H1 (cell line): ENCODE measurements around the gene CFAP206. TPM values are rescaled to one million over a fixed set of nuclear protein-coding genes. Genes with fewer than 3 reads are reported as not detected.
A peak's percentile ranks its signal among the peaks of the same experiment; 100 is the strongest.

Source experiments
- CTCF ChIA-PET: fragments of 300-600 bp; sonication (Branson Sonifier 250); formaldehyde crosslinking; loops from one replicate; lab custom pipeline; 2021; ENCODE audit not compliant: partially characterized antibody; lab: Charles Lee
- POLR2A ChIA-PET: fragments of 300-600 bp; sonication (Branson Sonifier 250); formaldehyde crosslinking; loops from one replicate; lab custom pipeline; 2021; ENCODE audit warnings: inconsistent platforms; ENCODE audit not compliant: partially characterized antibody; lab: Charles Lee
- DNase-seq, 2 experiments: peaks; one replicate each; pipeline versions ENCODE4 v3.0.0 to v3.0.0-alpha.2; 2010 to 2022; ENCODE audit warnings: low spot score in 2 of 2, low read depth in 1 of 2, mixed read lengths in 1 of 2
- FAIRE-seq: peaks from 2 replicates; lab custom pipeline; 2011; peaks lifted over from hg19 to GRCh38; lab: Jason Lieb, UNC
- H2AFZ ChIP-seq: 2 replicates; pipeline ENCODE4 v1.8.1; 2012; ENCODE audit warnings: low read length, inconsistent platforms
- H2AK5ac ChIP-seq: 2 replicates; pipeline ENCODE4 v1.6.1; 2013; ENCODE audit warnings: low read depth, low read length
- H2BK120ac ChIP-seq: replicated peaks from 2 replicates; pipeline ENCODE3; 2013; ENCODE audit warnings: low read depth, low read length, inconsistent platforms
- H2BK12ac ChIP-seq: 2 replicates; pipeline ENCODE4 v1.6.1; 2013; ENCODE audit warnings: low read depth, low read length
- H2BK15ac ChIP-seq: 2 replicates; pipeline ENCODE4 v1.6.1; 2013; ENCODE audit warnings: low read length
- H2BK20ac ChIP-seq: 2 replicates; pipeline ENCODE4 v1.6.1; 2013; ENCODE audit warnings: low read length
- H2BK5ac ChIP-seq: 2 replicates; pipeline ENCODE4 v1.6.1; 2013; ENCODE audit warnings: low read depth, low read length
- H3K14ac ChIP-seq: 2 replicates; pipeline ENCODE4 v1.6.1; 2013; ENCODE audit warnings: inconsistent platforms; ENCODE audit not compliant: insufficient read length
- H3K18ac ChIP-seq: 2 replicates; pipeline ENCODE4 v1.6.1; 2013; ENCODE audit warnings: low read length; ENCODE audit errors: extremely low read depth
- H3K23ac ChIP-seq: 2 replicates; pipeline ENCODE4 v1.6.1; 2013; ENCODE audit warnings: inconsistent platforms; ENCODE audit not compliant: insufficient read length
- H3K23me2 ChIP-seq: 2 replicates; pipeline ENCODE4 v1.6.1; 2013; ENCODE audit warnings: low read depth, low read length
- H3K27ac ChIP-seq: 2 replicates; pipeline ENCODE4 v1.6.1; 2011; ENCODE audit warnings: low read depth, low read length, inconsistent platforms
- H3K27me3 ChIP-seq, 4 experiments: replicated peaks in 1 of 4; 1 replicate in 1 of 4; 2 replicates in 3 of 4; pipeline versions ENCODE4 v1.6.1 to v1.8.1; 2011 to 2013; ENCODE audit warnings: low read length in 3 of 4, mild to moderate bottlenecking in 3 of 4, inconsistent platforms in 2 of 4, mixed read lengths in 2 of 4, moderate library complexity in 1 of 4; ENCODE audit not compliant: control insufficient read depth in 3 of 4, insufficient read depth in 3 of 4; ENCODE audit errors: extremely low read depth in 1 of 4
- H3K36me3 ChIP-seq, 4 experiments: 2 replicates each; pipeline versions ENCODE4 v1.6.1 to v1.8.1; 2011 to 2013; ENCODE audit warnings: mild to moderate bottlenecking in 4 of 4, low read length in 3 of 4, moderate library complexity in 2 of 4, control low read depth in 1 of 4, inconsistent platforms in 1 of 4; ENCODE audit not compliant: insufficient read depth in 4 of 4, control insufficient read depth in 2 of 4
- H3K4ac ChIP-seq: replicated peaks from 2 replicates; pipeline ENCODE3; 2013; ENCODE audit warnings: low read length, low read depth, mixed read lengths, inconsistent platforms; ENCODE audit not compliant: insufficient read length
- H3K4me1 ChIP-seq, 4 experiments: replicated peaks in 1 of 4; 1 replicate in 1 of 4; 2 replicates in 3 of 4; pipeline versions ENCODE4 v1.6.1 to v1.8.1; 2011 to 2013; ENCODE audit warnings: low read length in 3 of 4, inconsistent platforms in 2 of 4, mixed read lengths in 1 of 4; ENCODE audit not compliant: insufficient read depth in 4 of 4, control insufficient read depth in 3 of 4
- H3K4me2 ChIP-seq, 2 experiments: 2 replicates each; pipeline versions ENCODE4 v1.6.1 to v1.8.1; 2011 to 2013; ENCODE audit warnings: low read depth in 2 of 2, low read length in 2 of 2, control low read depth in 1 of 2, inconsistent platforms in 1 of 2, mild to moderate bottlenecking in 1 of 2; ENCODE audit not compliant: insufficient read depth in 1 of 2
- H3K4me3 ChIP-seq, 4 experiments: fragments of 200-600, 300-600 bp in 1 of 4; sonication (generic), shearing (Covaris generic), sonication (Bioruptor Twin) in 1 of 4; 2 replicates each; pipeline versions ENCODE4 v1.5.1 to v1.8.1; 2011 to 2016; ENCODE audit warnings: low read length in 4 of 4, low read depth in 3 of 4, control low read depth in 2 of 4, inconsistent platforms in 2 of 4, mild to moderate bottlenecking in 2 of 4, mixed read lengths in 1 of 4, moderate library complexity in 1 of 4; ENCODE audit not compliant: insufficient read depth in 2 of 4; ENCODE audit errors: extremely low read depth in 1 of 4
- H3K56ac ChIP-seq: replicated peaks from 2 replicates; pipeline ENCODE3; 2013; ENCODE audit warnings: low read depth, mild to moderate bottlenecking, mixed read lengths, low read length, inconsistent platforms; ENCODE audit not compliant: insufficient read length
- H3K79me1 ChIP-seq: 2 replicates; pipeline ENCODE4 v1.6.1; 2013; ENCODE audit warnings: low read depth, low read length, control low read depth
- H3K79me2 ChIP-seq, 2 experiments: 2 replicates each; pipeline versions ENCODE4 v1.6.1 to v1.8.1; 2012 to 2013; ENCODE audit warnings: low read length in 2 of 2, mild to moderate bottlenecking in 2 of 2, inconsistent platforms in 1 of 2; ENCODE audit not compliant: insufficient read depth in 2 of 2, control insufficient read depth in 1 of 2
- H3K9ac ChIP-seq, 4 experiments: replicated peaks in 1 of 4; 1 replicate in 1 of 4; 2 replicates in 3 of 4; pipeline versions ENCODE4 v1.6.1 to v1.8.1; 2011 to 2013; ENCODE audit warnings: low read depth in 3 of 4, low read length in 3 of 4, control low read depth in 2 of 4, mild to moderate bottlenecking in 2 of 4, moderate library complexity in 2 of 4, inconsistent platforms in 1 of 4; ENCODE audit errors: extremely low read depth in 1 of 4
- H3K9me3 ChIP-seq, 2 experiments: 2 replicates each; pipeline versions ENCODE4 v1.6.1 to v1.8.1; 2012 to 2013; ENCODE audit warnings: mild to moderate bottlenecking in 2 of 2, moderate library complexity in 2 of 2, control low read depth in 1 of 2, inconsistent platforms in 1 of 2, low read depth in 1 of 2, low read length in 1 of 2, mixed read lengths in 1 of 2; ENCODE audit not compliant: insufficient read depth in 2 of 2
- H4K20me1 ChIP-seq, 2 experiments: replicated peaks in 1 of 2; 2 replicates each; pipeline versions ENCODE3 to v1.8.1; 2011 to 2013; ENCODE audit warnings: inconsistent platforms in 2 of 2, low read length in 2 of 2, mild to moderate bottlenecking in 1 of 2; ENCODE audit not compliant: insufficient read depth in 2 of 2, control insufficient read depth in 1 of 2
- H4K5ac ChIP-seq: 2 replicates; pipeline ENCODE4 v1.6.1; 2013; ENCODE audit warnings: low read length, low read depth, mixed read lengths, inconsistent platforms; ENCODE audit not compliant: insufficient read length
- H4K8ac ChIP-seq: 2 replicates; pipeline ENCODE4 v1.8.0; 2013; ENCODE audit warnings: mild to moderate bottlenecking, moderate library complexity, low read length, inconsistent platforms; ENCODE audit not compliant: insufficient read depth; ENCODE audit errors: extremely low read depth
- H4K91ac ChIP-seq: replicated peaks from 2 replicates; pipeline ENCODE3; 2013; ENCODE audit warnings: low read length, mixed read lengths, inconsistent platforms; ENCODE audit not compliant: insufficient read length
- CTCF ChIP-seq, 3 experiments: IDR thresholded peaks; 1 replicate in 2 of 3; 2 replicates in 1 of 3; pipeline versions ENCODE4 v1.5.1 to v1.6.1; 2011; ENCODE audit warnings: low read length in 3 of 3, mild to moderate bottlenecking in 3 of 3, inconsistent platforms in 2 of 3, low read depth in 1 of 3, moderate library complexity in 1 of 3; ENCODE audit not compliant: insufficient read depth in 1 of 3; ENCODE audit errors: control extremely low read depth in 1 of 3
- EZH2 ChIP-seq: fragments of 200-600 bp; sonication (generic); IDR thresholded peaks from 2 replicates; pipeline ENCODE4 v1.7.1; 2012; ENCODE audit warnings: low read depth, mild to moderate bottlenecking, moderate library complexity, low read length, inconsistent platforms; ENCODE audit not compliant: severe bottlenecking
- RAD21 ChIP-seq, 2 experiments: IDR thresholded peaks in 1 of 2; conservative IDR thresholded peaks in 1 of 2; 2 replicates each; pipeline ENCODE4 v1.6.1; 2011; ENCODE audit warnings: low read depth in 2 of 2, low read length in 2 of 2, improper control_type of control experiment in 1 of 2, inconsistent platforms in 1 of 2, mild to moderate bottlenecking in 1 of 2, moderate library complexity in 1 of 2
- WGBS, 2 experiments: shearing (Covaris generic) in 1 of 2; methylation state at CpG; one replicate each; pipeline versions ENCODE4 v1.1.6 to v1.1.7; 2013 to 2015; ENCODE audit warnings: low lambda C conversion rate in 2 of 2, mixed read lengths in 2 of 2, inconsistent platforms in 1 of 2, low coverage in 1 of 2, missing lambda C conversion rate in 1 of 2; ENCODE audit not compliant: insufficient replicate concordance in 2 of 2, insufficient coverage in 1 of 2, insufficient read length in 1 of 2; ENCODE audit errors: extremely low coverage in 1 of 2, missing lambda C conversion rate in 1 of 2; 5-methylcytosine and 5-hydroxymethylcytosine counted together
- polyA plus RNA-seq, 7 experiments: library from polyadenylated mRNA; depleted of rRNA in 3 of 7; stranded (reverse) in 5 of 7; unstranded in 2 of 7; fragments of >200 nt in 5 of 7; fragments of 200-250 nt in 2 of 7; gene quantifications; 1 replicate in 5 of 7; 2 replicates in 1 of 7; 4 replicates in 1 of 7; pipeline versions ENCODE4 v1.2.1 to v1.2.3, GENCODE V29; 2011 to 2013; ENCODE audit warnings: missing spikeins in 2 of 7, mixed read lengths in 2 of 7
- total RNA-seq: library from RNA; stranded (reverse); fragmentation: NEBNext Ultra II Directional; extraction: Animal tissue kit (Norgen Biotek cat#: 25700); gene quantifications from 2 replicates; pipeline ENCODE4 v1.2.1, GENCODE V29; 2021

The CFAP206 gene
- total and polyA plus RNA-seq, 2 of the 8 experiments (the other 6 are each of a cell fraction or from before 2014, with no cell fraction given), result not detected

GRCh38 chr6:87393026-87393622 is 14.6 kb upstream of the CFAP206 start:
- H2BK15ac ChIP-seq, result no peak overlapping the region
- 15% methylated on average over 2 of the region's 2 CpGs; no CpG with 5 or more reads in 1 of the 2 experiments for WGBS, 2 experiments
- no peak overlapping the region for H4K91ac ChIP-seq
- no peak overlapping the region for H3K9ac ChIP-seq
- H3K14ac ChIP-seq, result no peak overlapping the region
- POLR2A ChIA-PET, result interaction anchor here (0.7 to 1.1 kb wide), 2 partner anchors 9 to 59 kb away, joined by 3 read pairs; no protein-coding TSS in a partner anchor
- H3K79me2 ChIP-seq, result no peaks in the 10 kb centered on the region
- H3K18ac ChIP-seq, result no peak overlapping the region
- H2BK12ac ChIP-seq, result no peak overlapping the region
- H3K4me1 ChIP-seq, result no peaks in the 10 kb centered on the region
- no peak overlapping the region for H3K4me3 ChIP-seq
- CTCF ChIA-PET, result interaction anchor here (0.6 to 2.9 kb wide), 69 partner anchors 8 to 1037 kb away, joined by 3 to 28 read pairs (median 3); partner anchors contain the start of genes C6orf163 and SMIM8
- no peaks in the 10 kb centered on the region for H3K79me1 ChIP-seq
- H3K4me2 ChIP-seq, result no peak overlapping the region
- H3K36me3 ChIP-seq, result no peaks in the 10 kb centered on the region
- H3K27me3 ChIP-seq, result no peaks in the 10 kb centered on the region
- no peak overlapping the region for H3K56ac ChIP-seq
- H4K5ac ChIP-seq, result no peak overlapping the region
- H4K20me1 ChIP-seq, result no peaks in the 10 kb centered on the region
- no peak overlapping the region for H2BK20ac ChIP-seq
- H2AK5ac ChIP-seq, result no peak overlapping the region
- no peaks in the 10 kb centered on the region for H3K23me2 ChIP-seq
- FAIRE-seq, result no peak
- no peak overlapping the region for H4K8ac ChIP-seq
- TF ChIP-seq CTCF (IDR thresholded peaks at IDR 0.05; ENCODE audit: control extremely low read depth in 1 of 3, insufficient read depth in 1 of 3, low read depth in 1 of 3, low read length in 3 of 3) (peak in 2 of 3 experiments; percentile 38 to 59; a peak in 2 of 4 replicates), EZH2 (no peak), RAD21 (IDR thresholded peaks at IDR 0.05 in 1 of 2, conservative IDR thresholded peaks at IDR 0.05 in 1 of 2; ENCODE audit: low read depth in 2 of 2, low read length in 2 of 2) (peak; percentile 70 to 72)
- TF ChIP-seq, all 59 proteins: peak for 2
- H2BK120ac ChIP-seq, result no peak overlapping the region
- H3K9me3 ChIP-seq, result no peaks in the 10 kb centered on the region
- no peak overlapping the region for H3K27ac ChIP-seq
- H3K4ac ChIP-seq, result no peak overlapping the region
- H2BK5ac ChIP-seq, result no peak overlapping the region
- DNase-seq, result no peak
- H2AFZ ChIP-seq, result no peak overlapping the region
- no peak overlapping the region for H3K23ac ChIP-seq
